T-helper 2 cell treated with Interferon-gamma antibody and Interleukin-4, amounts not matched to agents 100 ng/mL and 5 ng/mL, for 36 hours (primary cell): Measurements from ENCODE around the gene GRIK4. TPM values are rescaled to one million over a fixed set of nuclear protein-coding genes. Genes with fewer than 3 reads are reported as not detected.

Experiments
- intact Hi-C: fragments of 100-400 bp; cut with micrococcal nuclease; formaldehyde crosslinking; loops from one replicate; pipeline ENCODE4 v1.15.1; 2023
- total RNA-seq: library from RNA; stranded (reverse); gene quantifications from 2 replicates; pipeline ENCODE4 v1.2.3, GENCODE V29; 2022

GRIK4 gene
- total RNA-seq, 1 donor from 2014 or later = not detected

DNA sequence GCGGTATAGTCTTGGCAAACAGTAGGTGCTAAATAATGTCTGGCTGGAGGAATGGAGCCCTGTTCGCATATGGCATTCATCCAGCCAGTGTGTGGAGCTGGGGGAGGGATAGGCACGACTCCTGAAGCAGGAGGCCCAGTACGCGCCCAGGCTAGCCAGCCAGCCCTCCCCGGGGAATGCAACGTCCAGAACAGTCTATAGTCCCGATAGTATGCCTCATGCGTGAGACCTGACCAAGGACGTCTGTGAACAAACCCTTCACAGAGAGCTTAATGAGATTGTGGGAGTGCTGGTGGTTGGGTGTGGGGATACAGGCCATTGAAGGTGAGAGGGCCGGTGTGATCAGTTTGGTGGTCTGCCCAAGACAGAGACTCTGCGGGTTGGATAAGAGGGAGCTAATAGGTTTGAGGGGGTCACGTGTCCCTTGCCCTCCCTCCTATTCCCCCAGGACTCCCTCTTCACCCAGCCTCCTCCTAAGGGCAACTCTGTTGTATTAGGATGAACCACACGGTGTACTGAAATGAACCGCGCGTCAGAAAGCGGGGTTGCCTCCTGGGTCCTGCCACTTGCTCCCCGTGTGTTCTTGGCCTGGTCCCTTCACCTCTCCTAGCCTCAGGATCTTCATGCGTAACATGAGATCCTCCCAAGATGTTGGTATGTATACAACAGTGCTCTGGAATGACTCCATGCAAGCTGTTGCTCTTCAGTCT is 987 bp upstream of the GRIK4 start:
- intact Hi-C loops = loop anchor here (1.0 to 5.0 kb wide), 5 partner anchors 171 to 602 kb away; no protein-coding TSS in a partner anchor

GRCh38 chr11:120511820-120512738 is 531 bp downstream of the GRIK4 start:
- intact Hi-C loops = loop anchor here (1.0 to 5.0 kb wide), 5 partner anchors 173 to 600 kb away; no protein-coding TSS in a partner anchor

DNA sequence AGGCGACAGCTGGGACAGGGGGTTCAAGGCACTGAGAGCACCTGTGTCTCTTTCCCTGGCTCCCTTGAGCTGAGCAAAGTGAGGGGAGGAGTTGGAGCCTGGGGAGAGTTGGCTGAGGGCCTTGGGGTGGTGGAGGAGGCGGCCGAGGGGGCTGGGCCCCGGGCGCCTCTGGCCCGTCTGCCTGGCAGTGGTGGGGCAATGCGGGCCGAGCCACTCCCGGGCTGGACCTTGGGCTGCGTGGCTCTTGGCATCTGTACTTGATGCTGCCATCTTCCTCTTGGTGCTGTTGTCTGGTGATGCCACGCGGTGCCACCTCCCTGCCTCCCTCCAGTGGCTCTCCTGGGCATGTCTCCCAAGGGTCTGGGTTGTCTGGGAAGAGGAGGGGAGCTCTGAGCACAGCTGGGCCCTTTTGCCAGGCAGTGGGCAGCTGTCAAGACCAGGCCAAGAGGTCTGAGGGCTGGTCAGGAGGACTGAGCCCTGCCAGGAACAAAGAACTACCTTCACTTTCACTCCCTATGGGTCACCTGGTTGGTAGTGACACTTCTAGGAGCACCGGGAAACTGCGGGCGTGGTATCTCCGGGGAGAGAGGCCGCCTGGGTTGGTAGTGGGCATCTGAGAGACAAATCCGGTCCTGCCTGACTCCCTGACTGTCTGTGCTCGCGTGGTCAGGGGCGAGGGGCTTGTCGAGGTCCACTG is 1.3 kb downstream of the GRIK4 start:
- intact Hi-C loops = loop anchor here (5.0 kb wide), 1 partner anchor 599 kb away; no protein-coding TSS in a partner anchor

GRCh38 chr11:120513436-120514315 is 2.1 kb downstream of the GRIK4 start:
- intact Hi-C loops = loop anchor here (5.0 kb wide), 1 partner anchor 599 kb away; no protein-coding TSS in a partner anchor

DNA sequence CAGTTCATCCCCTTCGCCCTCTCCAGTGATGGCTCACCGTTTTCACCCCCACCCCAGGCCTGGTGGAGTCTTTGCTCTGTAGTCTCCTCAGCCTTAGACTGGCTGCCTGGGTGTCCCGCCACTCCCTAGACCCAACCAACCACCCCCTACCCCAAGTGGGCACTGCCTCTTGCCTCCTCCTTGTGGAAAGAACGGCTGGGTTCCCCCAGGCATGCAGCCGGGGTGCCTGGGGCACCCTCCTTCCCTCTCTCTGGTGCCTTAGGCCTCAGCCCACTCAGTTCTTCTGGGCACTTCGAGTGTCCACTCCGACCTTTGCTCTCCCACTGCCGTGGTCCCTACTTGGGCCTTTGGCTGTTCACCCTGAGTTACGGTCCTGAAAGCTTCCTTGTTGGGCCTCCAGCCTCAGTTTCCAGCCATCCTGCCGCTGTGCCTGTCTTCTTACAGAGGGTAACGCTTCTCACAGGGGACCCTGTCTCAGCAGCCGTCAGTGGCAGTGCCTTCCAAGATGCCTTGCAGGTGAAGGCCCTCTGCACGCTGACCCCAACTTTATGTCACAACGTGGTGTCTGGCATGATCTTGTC is 3.1 kb downstream of the GRIK4 start:
- intact Hi-C loops = loop anchor here (5.0 kb wide), 1 partner anchor 598 kb away; no protein-coding TSS in a partner anchor

GRCh38 chr11:120515186-120515723 is 3.7 kb downstream of the GRIK4 start:
- intact Hi-C loops = no loop called here

- intact Hi-C loops = no loop called here
Observed at GRCh38 chr11:120516461-120517389, 5.2 kb downstream of the GRIK4 start.

- intact Hi-C loops = no loop called here
Observed at GRCh38 chr11:120517390-120517761, 5.8 kb downstream of the GRIK4 start.

DNA sequence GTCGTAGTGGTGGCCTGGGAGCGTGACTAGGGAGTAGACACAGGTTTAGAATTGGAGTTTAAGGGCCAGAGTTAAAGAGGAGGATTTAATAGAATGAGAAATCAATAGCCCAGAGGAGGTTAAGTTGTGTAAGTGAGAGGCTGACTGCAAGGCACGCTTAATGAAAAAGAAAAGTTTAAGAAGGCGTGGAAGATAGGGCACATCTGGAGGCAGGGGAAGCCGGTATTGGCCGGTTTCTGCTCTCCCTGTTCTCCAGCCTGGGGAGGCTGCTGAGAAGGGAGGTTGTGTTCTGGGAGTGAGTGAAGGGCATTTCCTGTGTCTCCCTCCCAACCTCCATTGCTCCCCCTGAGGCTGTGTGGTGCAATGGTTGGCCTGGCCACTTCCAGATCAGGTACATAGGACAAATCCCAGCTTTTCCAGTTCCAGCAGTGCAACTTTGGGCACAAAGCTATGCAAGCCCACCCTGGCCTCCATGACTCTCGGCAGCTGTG is 6.3 kb downstream of the GRIK4 start:
- intact Hi-C loops = no loop called here

DNA sequence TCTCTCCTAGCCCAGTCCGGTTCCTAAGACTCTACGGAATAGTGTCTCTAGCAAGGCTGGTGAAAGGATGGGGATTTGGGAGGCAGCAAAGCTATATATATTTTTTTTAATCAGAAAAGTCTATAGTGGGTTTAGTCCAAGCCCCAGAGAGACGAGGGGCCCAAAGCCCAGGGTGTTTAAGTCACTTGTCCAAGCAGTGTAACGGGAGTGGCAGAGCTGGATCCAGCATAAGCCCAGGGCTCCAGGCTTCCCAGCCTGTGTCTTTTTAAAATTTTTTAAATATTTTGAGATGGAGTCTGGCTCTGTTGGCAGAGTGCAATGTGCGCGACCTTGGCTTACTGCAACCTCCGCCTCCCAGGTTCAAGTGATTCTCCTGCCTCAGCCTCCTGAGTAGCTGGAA is 6.8 kb downstream of the GRIK4 start:
- intact Hi-C loops = no loop called here

GRCh38 chr11:120519474-120519873 is 7.9 kb downstream of the GRIK4 start:
- intact Hi-C loops = no loop called here

DNA sequence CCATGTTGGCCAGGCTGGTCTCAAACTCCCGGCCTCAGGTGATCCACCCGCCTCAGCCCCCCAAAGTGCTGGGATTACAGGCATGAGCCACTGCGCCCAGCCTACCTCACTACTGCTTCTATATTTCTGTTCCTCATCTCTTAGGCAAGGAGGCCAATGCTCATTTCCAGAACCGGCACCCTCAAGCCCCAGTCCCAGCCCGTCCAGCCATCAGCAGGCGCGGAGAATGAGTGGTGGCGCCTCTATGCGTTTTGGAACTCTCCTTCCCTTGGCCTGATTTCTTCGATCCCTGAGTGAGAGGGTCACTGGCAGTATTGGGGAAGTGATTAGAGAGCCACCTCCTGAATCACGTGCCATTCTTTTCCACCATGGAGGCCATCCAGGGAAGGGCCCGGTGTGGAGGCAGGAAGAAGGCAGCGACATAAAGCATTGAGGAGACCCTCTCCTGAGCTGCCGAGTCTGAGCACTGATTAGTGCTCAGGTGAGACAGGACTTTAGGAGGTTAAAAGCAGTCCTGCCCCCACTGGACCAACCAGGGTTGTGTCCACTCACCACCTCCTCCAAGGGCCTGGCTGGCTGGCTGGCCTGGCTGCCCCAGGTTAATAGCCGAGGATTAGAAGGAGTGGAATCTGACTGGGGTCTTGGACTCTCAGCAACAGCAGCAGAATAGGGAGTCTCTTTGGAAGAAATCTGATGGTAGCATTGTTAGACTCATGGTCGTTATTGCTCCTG is 8.7 kb downstream of the GRIK4 start:
- intact Hi-C loops = no loop called here

DNA sequence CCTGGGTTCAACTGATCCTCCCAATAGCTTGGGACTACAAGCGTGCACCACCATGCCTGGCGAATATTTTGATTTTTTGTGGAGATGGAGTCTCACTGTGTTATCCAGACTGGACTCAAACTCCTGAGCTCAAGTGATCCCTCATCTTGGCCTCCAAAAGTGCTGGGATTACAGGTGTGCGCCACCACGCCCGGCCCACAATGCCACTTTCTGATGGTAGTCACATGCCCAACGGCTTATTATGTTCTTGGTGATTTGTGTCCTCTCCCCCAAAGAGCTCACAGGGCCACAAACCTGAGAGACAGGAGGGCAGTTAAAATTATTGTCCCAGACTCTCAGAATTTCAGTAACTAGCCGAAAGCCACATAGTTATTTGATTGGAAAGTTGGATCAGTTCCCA is 9.6 kb downstream of the GRIK4 start:
- intact Hi-C loops = no loop called here

DNA sequence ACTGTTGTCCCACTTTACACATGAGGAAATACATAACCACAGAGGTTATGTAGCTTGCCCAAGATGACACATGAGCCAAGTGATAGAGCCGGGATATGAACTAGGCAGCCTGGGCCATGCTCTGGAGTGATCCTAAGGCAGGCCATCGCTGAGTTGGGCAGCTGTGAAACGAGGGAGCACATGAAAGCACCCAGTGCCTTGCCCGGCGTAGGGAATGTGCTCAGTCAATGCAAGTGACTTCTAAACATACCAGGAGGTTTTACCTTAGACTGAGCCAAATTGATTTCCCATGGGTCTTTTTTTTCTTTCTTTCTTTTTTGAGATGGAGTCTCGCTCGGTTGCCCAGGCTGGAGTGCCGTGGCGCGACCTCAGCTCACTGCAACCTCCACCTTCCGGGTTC is 10.5 kb downstream of the GRIK4 start:
- intact Hi-C loops = no loop called here

GRCh38 chr11:120522736-120523135 is 11.2 kb downstream of the GRIK4 start:
- intact Hi-C loops = no loop called here

DNA sequence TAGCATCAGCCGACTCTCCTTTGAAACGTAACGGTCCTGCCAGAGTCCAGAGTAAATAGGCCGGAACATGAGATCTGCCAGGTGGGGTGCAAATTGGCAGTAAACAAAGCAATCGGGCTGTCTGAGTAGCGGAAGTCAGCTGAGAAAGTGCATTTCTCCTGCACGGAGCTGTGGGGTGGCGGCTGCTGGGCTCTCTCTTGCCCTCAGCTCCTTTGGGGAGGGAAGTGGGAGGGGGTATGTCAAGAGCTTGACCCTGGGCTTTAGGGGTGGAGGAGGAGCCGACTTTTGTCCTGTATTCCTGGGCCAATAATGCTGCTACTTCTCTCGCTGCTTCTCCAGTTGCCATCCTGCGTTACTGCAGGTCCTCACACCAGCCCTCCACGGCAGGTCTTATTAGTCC is 11.6 kb downstream of the GRIK4 start:
- intact Hi-C loops = no loop called here

DNA sequence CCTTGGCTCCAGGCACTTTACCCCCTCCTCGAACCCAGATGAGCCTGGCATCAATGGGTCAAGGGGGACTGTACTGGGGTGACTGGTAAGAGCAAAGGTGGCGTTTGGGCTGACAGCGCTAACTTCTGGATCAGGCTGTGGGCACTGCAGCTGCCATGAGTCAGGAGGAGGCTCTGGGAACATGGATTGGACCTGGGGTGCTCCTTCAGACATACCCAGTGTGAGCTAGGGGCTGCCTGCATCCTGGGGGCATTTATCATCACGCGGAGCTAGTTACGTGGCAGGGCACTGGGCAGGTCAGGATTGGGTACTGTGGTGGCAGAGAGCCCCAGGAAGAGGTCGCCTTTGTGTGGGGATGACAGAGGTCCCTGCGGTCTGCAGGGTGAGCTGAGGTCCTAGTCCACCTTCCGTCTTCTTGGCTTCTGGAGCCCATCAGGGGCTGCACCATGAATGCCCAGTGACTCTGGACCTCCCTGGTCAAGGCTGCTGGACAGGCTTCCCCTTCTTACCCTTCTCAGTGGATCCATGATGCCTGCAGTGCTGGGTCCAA is 13.1 kb downstream of the GRIK4 start:
- intact Hi-C loops = no loop called here
